Peyer's patch (tissue), 4 donors: ENCODE measurements around the gene STAT4.

Source experiments
- POLR2A ChIP-seq, 2 donors: fragments of 450-650 bp; IDR thresholded peaks; one replicate each; pipeline ENCODE4 v1.5.1; 2017; ENCODE audit warnings: antibody characterized with exemption in 2 of 2, mild to moderate bottlenecking in 2 of 2, moderate library complexity in 2 of 2
- TF ChIP-seq, protein P1 (sequence below), 6 experiments: fragments of 450-650 bp in 4 of 6; fragments of 200-600 bp in 2 of 6; sonication (generic) in 1 of 6; IDR thresholded peaks; one replicate each; pipeline ENCODE4 v1.5.1; 2017 to 2019; ENCODE audit warnings: antibody characterized with exemption in 6 of 6, mild to moderate bottlenecking in 3 of 6, moderate library complexity in 1 of 6

DNA sequence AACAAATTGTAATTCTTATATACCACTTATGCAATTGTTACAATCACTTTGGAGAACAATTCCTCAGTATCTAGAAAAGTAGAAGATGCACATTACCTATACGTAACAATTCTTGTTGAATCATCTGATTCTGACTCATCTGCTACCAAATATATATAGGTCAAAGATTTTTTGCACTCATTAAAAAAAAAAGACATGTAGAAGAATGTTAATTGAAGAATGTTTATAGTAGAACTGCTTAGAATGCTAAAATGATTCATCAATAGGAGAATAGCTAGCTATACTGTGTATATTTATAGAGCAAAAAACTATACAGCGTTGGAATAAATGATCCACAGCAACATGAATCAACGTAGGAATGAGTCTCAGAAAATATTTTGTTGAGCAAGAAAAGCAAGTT lies 107.4 kb downstream of the STAT4 start:
- TF ChIP-seq, protein P1, sequence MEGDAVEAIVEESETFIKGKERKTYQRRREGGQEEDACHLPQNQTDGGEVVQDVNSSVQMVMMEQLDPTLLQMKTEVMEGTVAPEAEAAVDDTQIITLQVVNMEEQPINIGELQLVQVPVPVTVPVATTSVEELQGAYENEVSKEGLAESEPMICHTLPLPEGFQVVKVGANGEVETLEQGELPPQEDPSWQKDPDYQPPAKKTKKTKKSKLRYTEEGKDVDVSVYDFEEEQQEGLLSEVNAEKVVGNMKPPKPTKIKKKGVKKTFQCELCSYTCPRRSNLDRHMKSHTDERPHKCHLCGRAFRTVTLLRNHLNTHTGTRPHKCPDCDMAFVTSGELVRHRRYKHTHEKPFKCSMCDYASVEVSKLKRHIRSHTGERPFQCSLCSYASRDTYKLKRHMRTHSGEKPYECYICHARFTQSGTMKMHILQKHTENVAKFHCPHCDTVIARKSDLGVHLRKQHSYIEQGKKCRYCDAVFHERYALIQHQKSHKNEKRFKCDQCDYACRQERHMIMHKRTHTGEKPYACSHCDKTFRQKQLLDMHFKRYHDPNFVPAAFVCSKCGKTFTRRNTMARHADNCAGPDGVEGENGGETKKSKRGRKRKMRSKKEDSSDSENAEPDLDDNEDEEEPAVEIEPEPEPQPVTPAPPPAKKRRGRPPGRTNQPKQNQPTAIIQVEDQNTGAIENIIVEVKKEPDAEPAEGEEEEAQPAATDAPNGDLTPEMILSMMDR (IDR thresholded peaks at IDR 0.05) = no peak
- no peak for TF ChIP-seq POLR2A (IDR thresholded peaks at IDR 0.05)
